Loucy (cell line): ENCODE measurements around the gene FGG.

Experiments
- H2AFZ ChIP-seq: fragments of 200-600 bp; sonication (generic); 2 replicates; pipeline ENCODE4 v1.6.0; 2016; ENCODE audit warnings: antibody characterized with exemption, mild to moderate bottlenecking, low read length, moderate library complexity
- H3F3A ChIP-seq: fragments of 200-600 bp; 2 replicates; pipeline ENCODE4 v1.6.0; 2016; ENCODE audit warnings: antibody characterized with exemption, low read depth, mild to moderate bottlenecking
- H3K27me3 ChIP-seq: fragments of 200-600 bp; sonication (generic); 2 replicates; pipeline ENCODE4 v1.6.1; 2014; ENCODE audit warnings: low read length, mild to moderate bottlenecking; ENCODE audit not compliant: insufficient read depth, poor library complexity, severe bottlenecking
- H3K36me3 ChIP-seq: fragments of 200-600 bp; sonication (generic); 2 replicates; pipeline ENCODE4 v1.6.1; 2016; ENCODE audit warnings: low read length; ENCODE audit not compliant: insufficient read depth
- H3K4me1 ChIP-seq: fragments of 200-600 bp; sonication (generic); 2 replicates; pipeline ENCODE4 v1.5.1; 2014; ENCODE audit warnings: low read length, mild to moderate bottlenecking; ENCODE audit not compliant: insufficient read depth, poor library complexity, severe bottlenecking
- H3K4me2 ChIP-seq: fragments of 200-600 bp; sonication (generic); 2 replicates; pipeline ENCODE4 v1.6.0; 2014; ENCODE audit warnings: antibody characterized with exemption, low read length, low read depth, mild to moderate bottlenecking; ENCODE audit not compliant: poor library complexity, severe bottlenecking
- H3K4me3 ChIP-seq: fragments of 200-600 bp; sonication (generic); 2 replicates; pipeline ENCODE4 v1.5.1; 2014; ENCODE audit warnings: low read length, mild to moderate bottlenecking, mixed read lengths; ENCODE audit not compliant: poor library complexity, severe bottlenecking
- H3K79me2 ChIP-seq: fragments of 200-600 bp; sonication (generic); 2 replicates; pipeline ENCODE4 v1.6.1; 2014; ENCODE audit warnings: low read length; ENCODE audit not compliant: insufficient read depth
- H3K9ac ChIP-seq: fragments of 200-600 bp; sonication (generic); 2 replicates; pipeline ENCODE4 v1.6.0; 2014; ENCODE audit warnings: mild to moderate bottlenecking, low read depth, low read length, moderate library complexity; ENCODE audit not compliant: poor library complexity, severe bottlenecking
- H3K9me2 ChIP-seq: fragments of 200-600 bp; sonication (generic); replicated peaks from 2 replicates; pipeline ENCODE4 v1.6.1; 2016; ENCODE audit warnings: low read depth, low read length, mixed read lengths
- H3K9me3 ChIP-seq: fragments of 200-600 bp; sonication (generic); 2 replicates; pipeline ENCODE4 v1.6.1; 2014; ENCODE audit warnings: mild to moderate bottlenecking, antibody characterized with exemption, low read length, low read depth; ENCODE audit not compliant: insufficient read depth
- H4K20me1 ChIP-seq: fragments of 200-600 bp; sonication (generic); 2 replicates; pipeline ENCODE4 v1.6.0; 2014; ENCODE audit warnings: antibody characterized with exemption, low read length, mild to moderate bottlenecking; ENCODE audit not compliant: insufficient read depth, poor library complexity, severe bottlenecking
- CTCF ChIP-seq: fragments of 200-600 bp; sonication (generic); conservative IDR thresholded peaks from 2 replicates; pipeline ENCODE4 v1.5.1; 2014; ENCODE audit warnings: mild to moderate bottlenecking, antibody characterized with exemption, low read length
- EZH2phosphoT487 ChIP-seq: fragments of 200-600 bp; IDR thresholded peaks from 2 replicates; pipeline ENCODE4 v1.6.1; 2018; ENCODE audit warnings: antibody characterized with exemption, mild to moderate bottlenecking, moderate library complexity, borderline replicate concordance

Gene FGG

GRCh38 chr4:154562697-154563254 lies 49.7 kb downstream of the FGG start, which contains the start of gene FGB:
TSS of gene FGB (plus strand) at chr4:154563011. CDS start at chr4:154563019, 8 bp downstream.
- Histone ChIP-seq H3F3A (no peaks in the 10 kb centered on the region), H3K4me3 (no peak within 1 kb of the TSS), H3K4me1 (no peaks in the 10 kb centered on the region)

GRCh38 chr4:154560824-154561231 lies 51.6 kb downstream of the FGG start:
- H3K4me3 ChIP-seq, result no peak overlapping the region
- H3K27me3 ChIP-seq, result no peaks in the 10 kb centered on the region
- H3F3A ChIP-seq, result no peaks in the 10 kb centered on the region
- no peak overlapping the region for H3K4me2 ChIP-seq
- H3K9ac ChIP-seq, result no peak overlapping the region
- H3K9me2 ChIP-seq, result no peaks in the 10 kb centered on the region
- H2AFZ ChIP-seq, result no peak overlapping the region
- TF ChIP-seq CTCF, result no peak
- TF ChIP-seq EZH2phosphoT487, result no peak
- H3K9me3 ChIP-seq, result no peaks in the 10 kb centered on the region
- no peaks in the 10 kb centered on the region for H3K36me3 ChIP-seq
- no peaks in the 10 kb centered on the region for H4K20me1 ChIP-seq
- H3K4me1 ChIP-seq, result no peaks in the 10 kb centered on the region
- H3K79me2 ChIP-seq, result no peaks in the 10 kb centered on the region

More at GRCh38 chr4:154562697-154563254, 49.7 kb downstream of the FGG start, which contains the start of gene FGB:
- Histone ChIP-seq H2AFZ (no peak within 1 kb of the TSS), H3K9me2 (no peaks in the 10 kb centered on the region), H4K20me1 (no peaks in the 10 kb centered on the region), H3K27me3 (no peaks in the 10 kb centered on the region), H3K4me2 (no peak within 1 kb of the TSS), H3K9me3 (no peaks in the 10 kb centered on the region), H3K79me2 (no peaks in the 10 kb centered on the region), H3K9ac (no peak within 1 kb of the TSS), H3K36me3 (no peaks in the 10 kb centered on the region)
- TF ChIP-seq CTCF (no peak), EZH2phosphoT487 (no peak)

- H2AFZ ChIP-seq, result no peak overlapping the region
- H3K27me3 ChIP-seq, result no peaks in the 10 kb centered on the region
- no peak overlapping the region for H3K4me3 ChIP-seq
- TF ChIP-seq CTCF, result no peak
- no peak for TF ChIP-seq EZH2phosphoT487
- H3K79me2 ChIP-seq, result no peaks in the 10 kb centered on the region
- no peak overlapping the region for H3K9ac ChIP-seq
- H3K9me2 ChIP-seq, result no peaks in the 10 kb centered on the region
- H3K36me3 ChIP-seq, result no peaks in the 10 kb centered on the region
- no peaks in the 10 kb centered on the region for H3K4me1 ChIP-seq
- H4K20me1 ChIP-seq, result no peaks in the 10 kb centered on the region
- H3K4me2 ChIP-seq, result no peak overlapping the region
- H3K9me3 ChIP-seq, result no peaks in the 10 kb centered on the region
- no peaks in the 10 kb centered on the region for H3F3A ChIP-seq
Measured at GRCh38 chr4:154560419-154560801, 52.0 kb downstream of the FGG start.
